Activated naive CD4-positive, alpha-beta T cell (primary cell): ENCODE data around the gene ABCD3.
A peak's percentile ranks its signal among the peaks of the same experiment; 100 is the strongest.

ENCODE experiments used
- DNase-seq, 4 experiments: peaks; one replicate each; lab custom pipeline; 2025; lab: John Stamatoyannopoulos, UW

Gene ABCD3

DNA sequence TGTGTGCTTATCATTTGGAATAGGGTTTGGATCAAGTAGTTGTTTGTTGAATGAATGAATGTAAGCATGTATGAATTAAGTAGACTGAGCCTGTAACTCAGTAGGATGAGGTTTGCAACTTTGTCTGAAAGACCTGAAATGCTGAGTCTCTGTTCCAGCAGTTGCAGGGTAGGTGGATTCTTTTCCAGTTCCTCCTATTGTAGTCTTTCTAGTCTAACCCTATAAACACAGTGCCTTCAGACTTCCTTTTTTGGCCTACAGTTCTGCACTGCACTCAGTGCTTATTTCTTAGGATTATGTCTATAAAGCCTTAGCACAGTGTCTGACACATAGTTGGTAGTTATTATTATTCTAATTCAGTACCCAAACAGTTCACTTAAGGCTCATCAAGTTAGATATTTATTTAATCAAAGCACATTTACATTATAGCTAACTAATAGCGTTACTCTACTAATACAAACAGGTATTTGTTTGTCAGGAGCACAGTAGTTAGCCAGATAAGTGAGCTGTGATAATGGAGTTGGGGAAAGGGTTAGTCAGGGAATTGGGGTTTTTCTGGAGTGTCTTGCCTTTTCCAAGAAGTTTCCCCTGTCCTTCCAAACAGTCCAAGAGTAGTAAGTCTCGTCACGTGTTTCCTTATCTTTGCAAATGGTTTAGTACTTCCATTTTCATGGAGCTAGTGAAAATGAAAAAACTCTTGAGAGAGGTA, 45.0 kb downstream of the ABCD3 start:
- DNase-seq, result no peak

DNA sequence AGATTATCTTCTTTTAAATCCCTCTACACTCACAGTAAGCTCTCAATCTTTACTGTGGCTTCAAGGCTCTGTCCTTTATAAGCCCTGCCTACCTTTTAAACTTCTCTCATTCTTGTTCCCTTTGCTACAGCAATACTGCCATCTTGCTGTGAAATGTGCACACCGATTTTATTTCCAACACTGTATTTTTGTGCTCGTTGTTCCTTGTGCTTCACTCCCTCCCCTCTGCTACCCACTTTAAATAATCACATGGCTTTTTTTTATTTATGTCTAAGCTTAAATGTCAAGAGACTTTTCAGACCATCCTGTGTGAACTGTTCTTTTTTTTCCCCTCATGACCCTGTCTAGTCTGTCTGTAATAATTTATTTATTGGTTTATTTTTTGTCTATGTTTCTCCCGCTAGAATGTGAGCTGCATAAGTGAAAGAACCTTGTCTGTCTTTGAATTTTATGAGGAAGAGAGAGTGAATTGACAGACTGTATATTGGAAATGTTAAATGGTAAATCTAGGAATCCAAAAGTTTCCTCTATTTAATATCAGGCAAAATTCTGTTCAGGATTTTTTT, 45.7 kb downstream of the ABCD3 start:
- DNase-seq, result no peak

DNA sequence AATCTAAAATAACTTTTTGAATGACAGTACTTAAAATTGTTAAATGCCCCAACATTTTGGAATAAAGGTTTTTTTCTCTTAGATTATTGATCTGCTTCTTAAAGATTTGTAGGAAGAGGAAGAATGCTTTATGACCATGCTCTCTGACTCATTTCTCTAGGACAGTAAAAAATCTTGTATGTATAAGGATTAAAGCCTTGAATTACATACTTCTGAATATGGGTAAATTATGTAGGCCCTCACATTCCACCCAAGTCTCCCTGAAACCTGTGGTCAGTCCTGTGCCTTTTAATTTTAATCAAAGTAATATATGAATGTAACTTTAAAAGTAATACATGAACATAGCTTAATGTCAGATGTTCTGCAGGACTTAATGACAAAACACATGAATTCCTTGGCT, 50.5 kb downstream of the ABCD3 start:
- DNase-seq, result no peak

GRCh38 chr1:94471271-94471670, 53.1 kb downstream of the ABCD3 start:
- no peak for DNase-seq

- DNase-seq, result no peak
These were observed 57.0 kb downstream of the ABCD3 start for GRCh38 chr1:94475232-94475631.

GRCh38 chr1:94479682-94480081, 61.5 kb downstream of the ABCD3 start:
- no peak for DNase-seq

GRCh38 chr1:94481473-94481933, 63.3 kb downstream of the ABCD3 start:
- DNase-seq, result peak in 1 of 4 experiments; percentile 1

- no peak for DNase-seq
These were observed 68.8 kb downstream of the ABCD3 start for GRCh38 chr1:94486990-94487389.

- DNase-seq, result no peak
These were observed 72.4 kb downstream of the ABCD3 start for GRCh38 chr1:94490556-94490955.

DNA sequence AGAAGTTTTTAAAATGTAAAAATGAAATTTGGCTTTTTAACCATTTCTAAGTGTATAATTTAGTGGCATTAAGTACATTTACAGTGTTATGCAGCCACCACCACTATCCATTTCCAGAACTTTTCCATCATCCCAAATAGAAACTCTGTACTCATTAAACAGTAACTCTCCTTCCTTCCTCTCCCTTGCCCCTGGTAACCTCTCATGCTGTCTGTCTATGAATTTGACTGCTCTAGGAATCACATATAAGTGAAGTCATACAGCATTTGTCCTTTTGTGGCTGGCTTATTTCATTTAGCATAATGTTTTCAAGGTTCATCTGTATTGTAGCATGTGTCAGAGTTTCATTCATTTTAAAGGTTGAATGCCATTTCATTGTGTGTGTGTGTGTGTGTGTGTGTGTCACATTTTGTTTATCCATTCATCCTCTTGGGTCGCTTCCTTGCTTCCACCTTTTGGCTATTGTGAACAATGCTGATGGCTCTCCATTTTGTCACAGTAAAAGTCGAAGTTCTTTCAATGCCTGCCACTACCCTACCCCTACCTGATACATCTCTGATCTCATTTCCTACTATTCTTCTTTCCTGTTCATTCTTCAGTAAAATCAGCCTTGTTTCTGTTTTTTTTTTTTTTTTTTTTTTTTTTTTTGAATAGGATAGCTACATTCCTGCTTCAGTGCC, 78.0 kb downstream of the ABCD3 start:
- no peak for DNase-seq

DNA sequence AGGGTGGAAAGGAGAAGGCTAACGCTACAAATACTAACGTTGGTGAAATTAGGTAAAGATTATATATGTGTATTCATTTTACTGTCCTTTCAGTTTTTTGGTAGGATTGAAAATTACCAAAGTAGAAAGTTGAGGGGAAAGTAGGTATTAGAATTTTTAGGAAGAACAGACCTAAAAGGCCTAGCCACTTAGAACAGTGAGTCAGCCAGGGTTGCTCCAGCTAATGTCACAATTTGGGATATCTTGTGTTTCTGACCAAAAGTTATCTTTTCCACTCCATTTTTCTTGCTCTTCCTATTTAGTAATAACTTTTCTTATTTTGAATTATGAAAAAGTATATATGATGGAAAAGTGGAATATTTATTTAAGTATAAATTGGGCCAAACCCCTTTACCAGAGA, 83.2 kb downstream of the ABCD3 start:
- DNase-seq, result no peak

DNA sequence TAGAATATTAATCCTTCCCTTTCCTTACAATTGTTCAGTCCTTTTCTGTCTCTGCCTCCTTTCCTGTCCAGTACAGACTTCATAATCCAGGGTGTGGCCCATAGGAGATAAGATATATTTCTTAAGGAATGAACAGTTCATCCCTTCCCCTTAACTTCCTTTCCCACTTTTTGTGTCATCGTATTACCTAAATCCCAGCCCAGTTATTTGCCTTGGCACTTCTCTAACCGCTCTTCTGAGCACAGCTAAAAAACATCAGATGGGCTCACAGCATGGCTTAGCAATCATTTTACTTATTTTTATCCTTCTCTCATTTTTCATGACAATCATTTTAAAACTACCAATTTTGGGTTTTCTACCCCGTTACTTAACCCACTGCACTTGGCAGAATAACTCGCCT, 83.7 kb downstream of the ABCD3 start:
- no peak for DNase-seq

DNA sequence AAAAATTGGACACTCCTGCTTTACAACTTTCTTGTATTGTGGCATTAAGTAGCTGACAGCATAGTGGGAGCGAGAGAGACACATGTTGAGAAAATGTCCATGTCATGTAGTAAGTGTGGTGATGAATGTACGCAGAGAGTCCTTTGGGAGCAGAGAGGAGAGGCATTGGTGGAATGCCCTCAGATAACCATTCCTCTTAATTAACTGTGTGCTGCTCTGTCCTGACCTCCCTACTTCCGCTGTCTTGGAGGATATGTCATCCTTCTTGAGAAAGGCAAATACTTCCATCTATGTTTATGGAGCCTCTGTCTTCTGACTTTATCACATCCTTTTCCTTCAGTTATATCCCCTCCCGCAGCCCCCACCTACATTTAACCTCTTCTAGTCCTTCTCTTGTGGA, 85.0 kb downstream of the ABCD3 start:
- DNase-seq, result no peak

DNA sequence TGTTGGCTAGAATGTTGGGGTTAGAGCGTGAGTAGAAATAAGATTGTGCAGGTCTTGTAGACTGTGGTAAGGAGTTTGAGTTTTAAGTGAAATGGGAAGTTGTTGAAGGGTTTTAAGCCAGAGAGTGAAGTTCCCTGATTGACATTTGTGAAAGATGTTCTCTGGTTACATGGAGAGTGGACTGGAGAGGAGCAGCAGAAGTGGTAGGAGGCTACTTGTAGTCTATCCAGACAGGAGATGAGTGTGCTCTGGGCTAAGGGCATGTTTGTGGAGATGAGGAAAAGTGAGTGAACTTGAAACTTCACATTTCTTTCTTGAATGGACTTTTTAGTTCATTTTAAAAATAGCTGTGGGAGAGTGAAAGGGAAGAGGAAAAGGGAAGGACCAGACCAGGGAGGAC, 86.4 kb downstream of the ABCD3 start:
- no peak for DNase-seq

DNA sequence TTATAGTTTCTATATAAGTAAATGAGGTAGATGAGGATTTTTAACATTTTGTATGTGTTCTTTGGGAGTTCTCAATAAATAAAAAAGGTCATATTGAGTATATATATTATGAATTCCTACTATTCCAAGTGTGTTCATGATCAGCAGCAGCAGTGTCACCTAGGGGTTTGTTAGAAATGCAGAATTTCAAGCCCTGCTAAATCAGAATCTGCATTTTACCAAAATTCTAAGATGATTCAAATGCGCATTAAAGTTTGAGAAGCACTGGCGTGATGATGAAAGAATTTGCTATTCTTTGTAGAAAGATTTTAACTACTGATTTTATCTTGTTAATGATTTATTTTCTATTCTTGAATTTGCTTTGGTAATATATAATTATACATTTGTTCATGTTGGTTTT, 94.6 kb downstream of the ABCD3 start:
- no peak for DNase-seq

DNA sequence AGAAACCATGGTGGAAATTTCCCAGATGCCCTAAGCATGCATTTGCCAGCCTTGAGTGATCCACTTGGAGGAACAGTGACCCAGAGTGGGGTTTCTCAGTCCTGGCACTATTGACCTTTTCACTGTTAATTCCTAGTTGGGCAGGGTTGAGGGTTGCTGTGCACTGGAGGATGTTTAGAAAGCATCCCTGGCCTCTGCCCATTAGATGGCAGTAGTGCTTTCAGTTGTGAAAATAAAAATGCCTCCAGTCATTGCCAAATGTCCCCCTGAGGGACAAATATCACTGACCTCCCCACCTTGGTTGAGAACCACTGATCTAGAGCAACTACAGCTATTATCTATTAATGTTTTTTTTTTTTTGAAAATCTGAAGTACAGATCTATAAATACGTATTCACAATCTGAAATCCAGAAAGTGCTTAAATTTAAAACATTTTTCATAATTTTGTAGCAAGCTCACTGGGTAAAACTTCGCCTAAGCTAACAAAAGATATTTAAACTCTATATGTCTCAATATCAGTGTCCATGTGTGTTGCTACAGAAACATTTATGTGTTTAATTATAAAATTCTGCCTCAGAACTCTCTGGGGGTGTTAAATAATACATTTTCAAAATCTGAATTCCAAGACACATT, 96.0 kb downstream of the ABCD3 start:
- DNase-seq, result no peak

GRCh38 chr1:94515296-94515947, 97.2 kb downstream of the ABCD3 start:
- DNase-seq, result no peak

- no peak for DNase-seq
These were observed 101.2 kb downstream of the ABCD3 start for GRCh38 chr1:94519351-94519750.

DNA sequence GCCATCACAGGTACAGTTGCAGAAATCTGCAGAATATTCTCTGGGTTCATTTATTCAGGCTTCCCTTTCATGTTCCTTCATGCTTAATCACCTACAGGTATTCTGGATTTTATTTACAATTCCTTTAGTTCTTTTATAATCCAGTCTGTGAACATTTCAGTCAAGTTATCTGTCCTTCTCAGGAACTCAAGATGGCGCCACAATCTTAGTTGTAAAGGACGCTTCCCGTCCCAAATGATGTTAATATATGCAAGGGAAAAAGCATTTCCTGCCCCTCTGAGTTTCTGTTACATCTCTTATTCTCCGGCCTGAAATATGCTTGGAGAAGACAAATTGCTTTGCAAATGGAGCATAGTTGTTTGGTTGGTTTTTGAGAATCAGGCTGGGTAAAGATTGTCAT, 104.1 kb downstream of the ABCD3 start:
- no peak for DNase-seq

- no peak for DNase-seq
These were observed 106.3 kb downstream of the ABCD3 start for GRCh38 chr1:94524531-94524930.

DNA sequence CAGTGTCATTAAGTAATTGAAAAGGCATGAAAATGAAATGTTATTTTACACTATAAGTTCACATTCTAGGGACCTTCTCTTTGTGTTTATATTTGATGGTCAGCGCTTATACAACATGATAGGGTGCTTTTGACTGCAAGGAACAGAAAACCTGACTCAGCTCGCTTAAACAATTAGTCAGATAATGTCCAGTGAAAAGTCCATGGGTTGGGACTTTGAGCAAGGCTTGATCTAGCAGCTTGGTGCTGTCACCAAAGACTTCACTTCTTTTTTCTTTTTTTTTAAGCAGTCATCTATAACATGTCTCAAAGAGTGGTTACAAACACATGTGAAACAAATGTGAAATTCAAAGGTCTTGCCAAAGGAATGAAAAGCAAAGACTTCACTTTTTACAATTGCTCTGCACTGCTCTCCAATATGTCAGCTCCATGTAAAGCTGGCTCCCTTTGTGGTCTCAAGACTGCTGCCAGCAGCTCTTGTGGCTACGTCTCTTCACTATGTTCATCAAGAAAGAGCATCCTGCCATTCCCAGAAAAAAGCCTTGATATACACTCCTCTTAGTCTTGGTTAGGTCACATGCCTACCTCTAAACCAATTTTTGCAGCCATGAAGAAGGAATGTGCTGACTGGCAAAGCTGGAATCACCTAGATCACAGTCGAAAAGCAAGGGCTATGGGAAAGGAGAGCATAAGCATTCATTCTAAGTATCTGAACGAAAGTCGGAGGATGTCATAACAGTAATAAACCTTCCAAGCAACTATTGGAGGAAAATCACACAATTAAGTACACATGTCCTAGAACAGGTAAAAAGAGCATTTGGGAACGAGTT, 108.2 kb downstream of the ABCD3 start:
- no peak for DNase-seq
